Panc1 (cell line): Measurements from ENCODE around the gene OTOGL.

Experiments
- POLR2AphosphoS5 ChIP-seq: IDR thresholded peaks from 2 replicates; pipeline ENCODE4 v1.6.1; 2012; ENCODE audit warnings: mild to moderate bottlenecking, low read depth, low read length, moderate library complexity
- REST ChIP-seq, 2 experiments: IDR thresholded peaks; 2 replicates each; pipeline ENCODE4 v1.6.1; 2011 to 2012; ENCODE audit warnings: low read depth in 2 of 2, control low read depth in 1 of 2, low read length in 1 of 2, mild to moderate bottlenecking in 1 of 2, moderate library complexity in 1 of 2; ENCODE audit not compliant: insufficient read depth in 1 of 2
- TF ChIP-seq, protein P1 (sequence below): fragments of 450-650 bp; IDR thresholded peaks from 2 replicates; pipeline ENCODE4 v1.5.1; 2017; ENCODE audit warnings: mild to moderate bottlenecking

GRCh38 chr12:80277732-80278131 is 178.4 kb downstream of the OTOGL start:
- TF ChIP-seq, protein P1, sequence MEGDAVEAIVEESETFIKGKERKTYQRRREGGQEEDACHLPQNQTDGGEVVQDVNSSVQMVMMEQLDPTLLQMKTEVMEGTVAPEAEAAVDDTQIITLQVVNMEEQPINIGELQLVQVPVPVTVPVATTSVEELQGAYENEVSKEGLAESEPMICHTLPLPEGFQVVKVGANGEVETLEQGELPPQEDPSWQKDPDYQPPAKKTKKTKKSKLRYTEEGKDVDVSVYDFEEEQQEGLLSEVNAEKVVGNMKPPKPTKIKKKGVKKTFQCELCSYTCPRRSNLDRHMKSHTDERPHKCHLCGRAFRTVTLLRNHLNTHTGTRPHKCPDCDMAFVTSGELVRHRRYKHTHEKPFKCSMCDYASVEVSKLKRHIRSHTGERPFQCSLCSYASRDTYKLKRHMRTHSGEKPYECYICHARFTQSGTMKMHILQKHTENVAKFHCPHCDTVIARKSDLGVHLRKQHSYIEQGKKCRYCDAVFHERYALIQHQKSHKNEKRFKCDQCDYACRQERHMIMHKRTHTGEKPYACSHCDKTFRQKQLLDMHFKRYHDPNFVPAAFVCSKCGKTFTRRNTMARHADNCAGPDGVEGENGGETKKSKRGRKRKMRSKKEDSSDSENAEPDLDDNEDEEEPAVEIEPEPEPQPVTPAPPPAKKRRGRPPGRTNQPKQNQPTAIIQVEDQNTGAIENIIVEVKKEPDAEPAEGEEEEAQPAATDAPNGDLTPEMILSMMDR = no peak
- no peak for TF ChIP-seq POLR2AphosphoS5
- no peak for TF ChIP-seq REST (IDR thresholded peaks at IDR 0.05; ENCODE audit: insufficient read depth in 1 of 2, low read depth in 2 of 2, low read length in 1 of 2)
